ENCODE measurements around the gene C3AR1.
"Not testable (repeated sequence)": the region's sequence is repeated elsewhere in the genome, so short reads cannot be mapped to it uniquely, and the experiment has no call there.

C3AR1 gene

DNA sequence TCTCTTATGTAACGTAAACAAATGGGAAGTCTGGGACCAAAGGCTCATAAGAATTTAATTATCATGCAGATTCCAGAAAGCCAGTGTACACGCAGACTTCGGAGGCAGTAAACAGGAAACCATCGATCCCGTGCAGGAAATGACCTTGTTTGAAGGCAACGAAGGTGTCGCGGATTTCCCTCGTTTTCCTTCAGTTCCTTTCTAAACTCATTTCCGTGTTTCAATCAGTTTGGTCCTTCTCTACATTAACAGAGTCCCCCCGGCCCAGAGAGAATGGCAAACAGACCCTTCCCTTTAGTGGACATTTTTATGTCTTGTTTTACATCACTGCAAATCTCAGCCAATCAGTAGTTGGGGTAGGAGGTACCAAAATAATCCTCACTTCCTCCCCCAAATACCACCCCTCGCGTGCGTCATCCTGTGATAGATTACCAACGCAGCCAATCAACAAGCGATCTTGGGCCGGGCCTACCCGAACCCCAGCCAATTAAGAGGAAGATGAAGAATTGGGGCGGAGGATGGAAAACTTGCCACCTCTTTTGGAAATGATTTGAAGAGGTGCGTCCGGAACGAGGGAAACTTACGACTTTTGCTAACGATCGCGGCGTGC lies 39.8 kb downstream of the C3AR1 start:
- peak; percentile 97 for DNase-seq

DNA sequence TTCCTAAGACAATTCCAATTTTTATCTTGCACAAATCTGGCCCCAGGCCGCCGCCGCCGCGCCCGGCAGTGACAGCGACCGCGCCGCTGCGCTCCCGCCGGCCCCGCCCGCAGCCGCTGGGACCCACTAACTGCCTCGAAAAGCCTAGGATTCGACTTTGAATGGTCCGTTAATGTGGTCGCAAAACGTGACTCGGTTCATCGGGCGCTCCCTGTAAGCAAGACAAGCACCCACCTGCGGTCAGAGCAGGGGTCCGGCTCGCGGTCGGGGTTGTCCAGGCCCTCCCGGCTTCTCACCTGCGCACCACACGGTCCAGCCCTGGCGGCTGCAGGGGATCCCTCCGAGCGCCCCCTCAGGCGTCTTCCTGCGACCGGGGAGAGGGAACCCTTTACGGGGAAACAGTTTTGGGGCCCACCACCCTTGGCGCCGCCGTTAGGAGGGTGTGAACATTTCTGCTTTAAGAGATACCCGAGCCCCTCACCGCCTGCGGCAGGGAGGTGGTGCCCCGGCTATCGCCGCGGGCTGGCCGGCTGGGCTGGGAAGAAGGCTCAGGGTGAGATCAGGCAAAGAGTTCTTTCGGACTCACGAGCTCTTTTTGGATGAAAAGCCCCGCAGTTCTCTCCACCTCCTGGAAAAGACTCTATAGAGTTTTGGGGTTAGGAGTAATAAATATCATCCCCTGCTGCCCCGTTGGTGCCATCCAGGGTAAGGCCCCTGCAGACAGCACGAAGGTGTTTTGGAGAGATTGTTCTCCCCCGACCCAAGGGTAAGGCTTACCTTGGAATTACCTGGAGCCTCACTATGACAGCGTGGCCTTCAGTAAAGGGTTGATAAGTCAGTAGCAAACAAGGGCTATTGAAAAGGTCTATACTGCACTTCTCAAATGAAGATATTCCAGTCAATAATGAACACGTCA lies 47.2 kb downstream of the C3AR1 start:
- DNase-seq: no peak

DNA sequence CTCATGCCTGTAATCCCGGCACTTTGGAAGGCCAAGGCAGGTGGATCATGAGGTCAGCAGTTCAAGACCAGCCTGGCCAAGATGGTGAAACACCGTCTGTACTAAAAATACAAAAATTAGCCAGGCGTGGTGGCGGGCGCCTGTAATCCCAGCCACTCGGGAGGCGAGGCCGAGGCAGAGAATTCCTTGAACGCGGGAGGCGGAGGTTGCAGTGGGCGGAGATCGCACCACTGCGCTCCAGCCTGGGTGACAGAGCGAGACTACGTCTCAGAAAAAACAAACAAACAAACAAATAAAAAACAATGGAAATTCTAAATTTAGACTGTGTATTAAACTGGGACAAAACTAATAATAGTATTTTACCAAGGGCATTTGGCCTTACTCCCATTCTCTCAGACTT lies 47.9 kb downstream of the C3AR1 start:
- not testable (repeated sequence) for DNase-seq

DNA sequence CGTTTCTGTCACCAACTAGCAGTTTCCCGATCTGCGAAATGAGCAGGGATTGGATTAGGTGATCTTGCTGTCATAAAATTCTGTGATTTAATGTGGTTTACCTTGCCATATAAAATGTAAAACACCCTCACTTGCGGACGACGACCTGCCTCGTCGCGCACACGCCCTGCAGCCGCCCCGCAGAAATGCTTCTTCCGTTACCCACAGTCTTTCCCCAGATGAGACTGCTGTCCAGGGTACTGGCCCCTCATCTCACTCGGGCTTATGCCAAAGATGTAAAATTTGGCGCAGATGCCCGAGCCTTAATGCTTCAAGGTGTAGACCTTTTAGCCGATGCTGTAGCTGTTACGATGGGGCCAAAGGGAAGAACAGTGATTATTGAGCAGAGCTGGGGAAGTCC lies 51.3 kb downstream of the C3AR1 start:
- DNase-seq: no peak

DNA sequence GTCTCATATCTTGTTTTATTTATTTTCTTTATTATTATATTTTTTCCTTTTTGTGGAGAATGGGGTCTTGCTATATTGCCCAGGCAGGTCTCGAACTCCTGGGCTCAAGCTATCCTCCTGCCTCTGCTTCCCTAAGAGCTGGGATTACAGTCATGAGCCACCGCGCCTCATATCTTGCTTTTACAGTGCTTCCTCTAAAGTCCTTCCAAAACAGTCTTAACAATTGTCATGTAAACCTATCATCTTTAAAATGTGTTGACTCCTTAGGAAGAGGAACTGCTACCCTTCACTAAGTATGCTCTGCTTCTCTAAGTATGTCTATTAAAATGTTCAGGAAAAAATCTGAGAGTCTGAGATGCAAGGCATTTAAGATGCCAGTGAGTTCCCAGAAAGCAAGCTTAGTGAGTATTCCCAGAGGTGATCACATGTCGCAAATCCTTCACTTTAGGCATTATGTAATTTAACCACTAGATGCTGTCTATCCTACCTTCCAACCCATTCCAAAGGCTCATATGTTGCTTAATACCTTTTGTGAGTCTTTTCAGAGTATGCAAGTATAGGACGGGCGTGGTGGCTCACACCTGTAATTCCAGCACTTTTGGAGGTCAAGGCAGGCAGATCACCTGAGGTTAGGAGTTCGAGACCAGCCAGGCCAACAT lies 53.4 kb downstream of the C3AR1 start:
- no peak for DNase-seq

DNA sequence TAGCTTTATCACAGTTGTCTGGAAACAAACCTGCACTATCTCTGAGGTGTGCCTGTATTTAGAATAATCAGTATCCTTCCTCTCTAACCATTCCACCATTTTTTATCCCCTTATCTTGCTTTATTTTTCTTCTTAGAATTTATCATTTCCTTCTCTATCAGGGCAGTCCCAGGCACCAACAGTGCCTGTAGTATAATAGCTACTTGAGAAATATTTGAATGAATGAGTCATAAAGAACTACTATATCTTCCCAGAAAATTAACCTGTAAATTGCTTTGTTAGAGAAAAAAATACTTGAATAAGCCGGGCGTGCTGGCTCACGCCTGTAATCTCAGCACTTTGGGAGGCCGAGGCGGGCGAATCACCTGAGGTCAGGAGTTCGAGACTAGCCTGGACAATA lies 54.8 kb downstream of the C3AR1 start:
- peak; percentile 2 for DNase-seq

Data from NCI-H1105 treated with DMSO at 0.1 percent for 48 hours (cell line).